ENCODE results near the gene FRAS1. TPM values are rescaled to one million over a fixed set of nuclear protein-coding genes. Genes with fewer than 3 reads are reported as not detected.
A peak's percentile ranks its signal among the peaks of the same experiment; 100 is the strongest.

Gene FRAS1
- total RNA-seq, 1 donor from 2014 or later: 24.6 TPM

GRCh38 chr4:78311306-78311705 is 254.2 kb downstream of the FRAS1 start:
- Histone ChIP-seq H2AFZ (ENCODE audit: low read depth, low read length) (no peak overlapping the region), H3K4me3 (ENCODE audit: insufficient read depth, low read depth, low read length) (no peak overlapping the region), H3K27me3 (ENCODE audit: insufficient read depth, low read length) (no peaks in the 10 kb centered on the region), H4K20me1 (ENCODE audit: insufficient read depth, low read length) (no peaks in the 10 kb centered on the region), H3K9me3 (ENCODE audit: insufficient read depth, low read depth, low read length) (no peaks in the 10 kb centered on the region), H3K27ac (ENCODE audit: low read depth, low read length) (no peak overlapping the region), H3K36me3 (ENCODE audit: insufficient read depth, low read length) (no peaks in the 10 kb centered on the region), H3K9ac (ENCODE audit: low read length) (no peak overlapping the region), H3K4me1 (ENCODE audit: insufficient read depth, low read length) (no peaks in the 10 kb centered on the region), H3K79me2 (ENCODE audit: insufficient read depth, low read length) (no peaks in the 10 kb centered on the region), H3K4me2 (ENCODE audit: low read length) (no peak overlapping the region)
- Mint-ChIP-seq H3K27me3 (ENCODE audit: low read depth, unreplicated experiment) (peaks cover 4% of the 10 kb centered on the region), H3K36me3 (ENCODE audit: low read depth, unreplicated experiment) (peaks cover 15% of the 10 kb centered on the region), H3K9me3 (ENCODE audit: unreplicated experiment) (no peaks in the 10 kb centered on the region), H3K4me3 (ENCODE audit: unreplicated experiment) (no peak overlapping the region), H3K4me1 (ENCODE audit: low read depth, unreplicated experiment) (peaks cover 11% of the 10 kb centered on the region), H3K27ac (ENCODE audit: unreplicated experiment) (no peak overlapping the region)
- FAIRE-seq: no peak
- no peak for DNase-seq (ENCODE audit: low read depth)
- no peak for TF ChIP-seq CTCF (IDR thresholded peaks at IDR 0.05; ENCODE audit: insufficient read depth, low read depth, low read length)

- Mint-ChIP-seq H3K27me3 (ENCODE audit: low read depth, unreplicated experiment) (peaks cover 7% of the 10 kb centered on the region), H3K9me3 (ENCODE audit: unreplicated experiment) (no peaks in the 10 kb centered on the region), H3K36me3 (ENCODE audit: low read depth, unreplicated experiment) (peaks cover 11% of the 10 kb centered on the region), H3K4me3 (ENCODE audit: unreplicated experiment) (no peak overlapping the region), H3K4me1 (ENCODE audit: low read depth, unreplicated experiment) (peaks cover 11% of the 10 kb centered on the region), H3K27ac (ENCODE audit: unreplicated experiment) (peak overlapping the region; percentile 84)
- no peak for DNase-seq (ENCODE audit: low read depth)
- Histone ChIP-seq H3K4me3 (ENCODE audit: insufficient read depth, low read depth, low read length) (no peak overlapping the region), H3K4me1 (ENCODE audit: insufficient read depth, low read length) (no peaks in the 10 kb centered on the region), H3K27ac (ENCODE audit: low read depth, low read length) (no peak overlapping the region), H3K9me3 (ENCODE audit: insufficient read depth, low read depth, low read length) (no peaks in the 10 kb centered on the region), H3K79me2 (ENCODE audit: insufficient read depth, low read length) (no peaks in the 10 kb centered on the region), H4K20me1 (ENCODE audit: insufficient read depth, low read length) (no peaks in the 10 kb centered on the region), H2AFZ (ENCODE audit: low read depth, low read length) (no peak overlapping the region), H3K27me3 (ENCODE audit: insufficient read depth, low read length) (no peaks in the 10 kb centered on the region), H3K4me2 (ENCODE audit: low read length) (no peak overlapping the region), H3K36me3 (ENCODE audit: insufficient read depth, low read length) (no peaks in the 10 kb centered on the region), H3K9ac (ENCODE audit: low read length) (no peak overlapping the region)
- no peak for TF ChIP-seq EZH2 (IDR thresholded peaks at IDR 0.05; ENCODE audit: insufficient read depth, low read length)
- TF ChIP-seq CTCF (IDR thresholded peaks at IDR 0.05; ENCODE audit: insufficient read depth, low read depth, low read length): no peak
- no peak for FAIRE-seq
Measured at GRCh38 chr4:78312989-78313753, 256.0 kb downstream of the FRAS1 start.

- H3K4me2 ChIP-seq (ENCODE audit: low read length): no peak overlapping the region
- H3K4me1 ChIP-seq (ENCODE audit: insufficient read depth, low read length): no peaks in the 10 kb centered on the region
- H3K79me2 ChIP-seq (ENCODE audit: insufficient read depth, low read length): no peaks in the 10 kb centered on the region
- H3K4me3 Mint-ChIP-seq (ENCODE audit: unreplicated experiment): no peak overlapping the region
- DNase-seq (ENCODE audit: low read depth) (no peak), FAIRE-seq (no peak)
- H3K36me3 Mint-ChIP-seq (ENCODE audit: low read depth, unreplicated experiment): peaks cover 8% of the 10 kb centered on the region
- H3K27ac Mint-ChIP-seq (ENCODE audit: unreplicated experiment): no peak overlapping the region
- peaks cover 16% of the 10 kb centered on the region for H3K4me1 Mint-ChIP-seq (ENCODE audit: low read depth, unreplicated experiment)
- no peak overlapping the region for H3K4me3 ChIP-seq (ENCODE audit: insufficient read depth, low read depth, low read length)
- H3K27me3 ChIP-seq (ENCODE audit: insufficient read depth, low read length): no peaks in the 10 kb centered on the region
- no peaks in the 10 kb centered on the region for H3K36me3 ChIP-seq (ENCODE audit: insufficient read depth, low read length)
- no peak overlapping the region for H3K27ac ChIP-seq (ENCODE audit: low read depth, low read length)
- H4K20me1 ChIP-seq (ENCODE audit: insufficient read depth, low read length): no peaks in the 10 kb centered on the region
- TF ChIP-seq EZH2 (IDR thresholded peaks at IDR 0.05; ENCODE audit: insufficient read depth, low read length): no peak
- no peak for TF ChIP-seq CTCF (IDR thresholded peaks at IDR 0.05; ENCODE audit: insufficient read depth, low read depth, low read length)
- H3K9me3 Mint-ChIP-seq (ENCODE audit: unreplicated experiment): no peaks in the 10 kb centered on the region
- H2AFZ ChIP-seq (ENCODE audit: low read depth, low read length): no peak overlapping the region
- peaks cover 10% of the 10 kb centered on the region for H3K27me3 Mint-ChIP-seq (ENCODE audit: low read depth, unreplicated experiment)
- H3K9ac ChIP-seq (ENCODE audit: low read length): no peak overlapping the region
- no peaks in the 10 kb centered on the region for H3K9me3 ChIP-seq (ENCODE audit: insufficient read depth, low read depth, low read length)
Measured at GRCh38 chr4:78313754-78314120, 256.6 kb downstream of the FRAS1 start.
